HG03520 (cell line): Measurements from ENCODE around the gene APIP.

Experiments
- ATAC-seq: cut with Tn5 transposase; IDR thresholded peaks from one replicate; pipeline ENCODE4 v1.9.1; 2021; ENCODE audit warnings: mild to moderate bottlenecking, moderate library complexity; ENCODE audit not compliant: unreplicated experiment

APIP gene

DNA sequence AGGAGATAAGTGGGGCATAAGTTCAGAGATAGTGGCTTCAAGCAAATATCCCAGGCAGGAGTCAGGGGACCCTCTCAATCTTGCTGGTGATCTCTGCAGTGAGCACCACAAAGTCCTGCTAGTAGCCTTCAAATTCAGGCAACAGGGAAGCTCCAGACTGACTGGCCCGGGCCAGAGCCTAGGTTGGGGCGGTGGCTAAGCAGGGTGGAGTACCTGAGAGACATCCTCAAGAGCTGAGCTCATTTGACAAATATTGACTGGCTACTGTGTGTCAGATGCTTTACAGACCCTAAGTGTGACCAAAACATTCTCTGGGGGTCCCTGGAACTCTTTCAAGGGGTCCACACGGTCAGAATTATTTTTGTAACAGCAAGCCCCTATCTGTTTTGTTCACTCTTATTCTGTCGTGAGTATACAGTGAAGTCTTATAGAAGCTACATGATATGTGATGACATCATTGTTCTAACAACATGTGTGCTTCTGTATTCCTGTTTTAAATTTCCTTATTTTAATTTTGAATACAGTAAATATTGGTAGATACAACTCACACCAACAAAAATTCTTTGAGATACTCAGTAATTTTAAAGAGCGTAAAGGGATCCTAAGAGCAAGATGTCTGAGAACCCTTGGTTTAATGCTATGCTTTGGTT lies 71.6 kb downstream of the APIP start:
- ATAC-seq, result no peak

DNA sequence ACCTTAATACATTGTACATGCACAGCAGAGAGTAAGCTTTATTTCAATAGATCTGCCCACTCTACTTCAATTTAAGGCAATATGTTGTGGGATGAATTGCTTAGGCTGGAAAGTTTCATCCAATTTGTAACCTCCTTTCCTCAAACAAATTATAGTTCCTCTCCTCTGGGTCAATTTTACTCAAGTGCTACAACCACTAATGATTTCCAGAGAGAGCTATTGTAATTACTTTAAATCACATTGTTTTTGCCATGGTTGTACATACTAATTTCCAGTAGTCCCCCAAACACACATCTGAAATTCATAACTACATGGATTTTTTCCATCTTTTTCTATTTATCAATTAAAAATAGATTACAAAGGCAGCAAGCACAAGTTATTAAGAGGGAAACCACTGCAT lies 72.9 kb downstream of the APIP start:
- no peak for ATAC-seq

DNA sequence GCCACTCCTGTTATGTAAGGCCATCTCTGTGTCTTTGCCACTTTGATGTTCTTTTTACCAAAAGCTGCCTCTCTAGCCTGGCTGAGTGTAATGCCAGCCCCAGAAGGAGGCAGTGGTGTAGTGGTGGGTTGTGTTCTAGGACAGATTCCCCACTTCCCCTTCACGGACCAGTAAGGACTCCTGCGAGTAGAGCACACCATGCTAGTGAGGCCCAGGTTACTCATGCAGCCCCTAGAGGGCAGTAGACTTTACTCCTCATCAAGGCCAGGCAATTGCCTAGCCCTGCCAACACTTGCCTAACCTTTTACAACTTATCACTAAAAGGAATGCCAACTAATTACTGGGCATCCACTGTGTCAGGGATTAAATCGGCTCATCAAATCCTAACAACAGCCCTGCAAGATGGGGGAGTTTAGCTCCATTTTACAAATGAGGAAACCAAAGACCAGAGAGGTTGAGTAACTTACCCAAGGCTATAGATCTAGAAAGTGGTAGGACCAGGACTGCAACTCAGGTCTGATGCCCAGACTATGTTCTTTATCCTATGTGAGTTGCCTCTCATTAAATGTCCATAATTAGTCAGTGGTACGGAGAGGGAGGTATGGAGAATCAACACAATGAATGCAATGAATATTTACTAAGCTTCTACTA lies 75.3 kb downstream of the APIP start:
- ATAC-seq, result peak; percentile 78

DNA sequence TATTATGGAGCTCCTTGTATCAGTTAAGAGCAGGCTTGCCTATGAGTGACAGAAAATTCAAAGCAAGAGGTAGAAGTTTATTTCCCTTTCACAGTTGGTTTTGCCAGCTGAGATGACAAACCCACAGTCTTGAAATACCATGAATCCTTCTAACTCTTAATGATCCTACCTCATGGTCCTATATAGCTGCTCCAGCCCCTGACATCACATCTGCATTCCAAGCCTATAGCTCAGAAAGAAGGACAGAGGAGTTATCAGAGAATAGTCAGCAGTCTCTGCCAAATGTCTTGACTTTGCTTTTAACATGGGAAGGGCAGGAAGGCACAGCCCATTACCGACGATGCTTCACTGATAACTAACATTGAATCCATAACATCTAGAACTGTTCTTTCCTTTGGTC lies 76.2 kb downstream of the APIP start:
- ATAC-seq, result no peak

DNA sequence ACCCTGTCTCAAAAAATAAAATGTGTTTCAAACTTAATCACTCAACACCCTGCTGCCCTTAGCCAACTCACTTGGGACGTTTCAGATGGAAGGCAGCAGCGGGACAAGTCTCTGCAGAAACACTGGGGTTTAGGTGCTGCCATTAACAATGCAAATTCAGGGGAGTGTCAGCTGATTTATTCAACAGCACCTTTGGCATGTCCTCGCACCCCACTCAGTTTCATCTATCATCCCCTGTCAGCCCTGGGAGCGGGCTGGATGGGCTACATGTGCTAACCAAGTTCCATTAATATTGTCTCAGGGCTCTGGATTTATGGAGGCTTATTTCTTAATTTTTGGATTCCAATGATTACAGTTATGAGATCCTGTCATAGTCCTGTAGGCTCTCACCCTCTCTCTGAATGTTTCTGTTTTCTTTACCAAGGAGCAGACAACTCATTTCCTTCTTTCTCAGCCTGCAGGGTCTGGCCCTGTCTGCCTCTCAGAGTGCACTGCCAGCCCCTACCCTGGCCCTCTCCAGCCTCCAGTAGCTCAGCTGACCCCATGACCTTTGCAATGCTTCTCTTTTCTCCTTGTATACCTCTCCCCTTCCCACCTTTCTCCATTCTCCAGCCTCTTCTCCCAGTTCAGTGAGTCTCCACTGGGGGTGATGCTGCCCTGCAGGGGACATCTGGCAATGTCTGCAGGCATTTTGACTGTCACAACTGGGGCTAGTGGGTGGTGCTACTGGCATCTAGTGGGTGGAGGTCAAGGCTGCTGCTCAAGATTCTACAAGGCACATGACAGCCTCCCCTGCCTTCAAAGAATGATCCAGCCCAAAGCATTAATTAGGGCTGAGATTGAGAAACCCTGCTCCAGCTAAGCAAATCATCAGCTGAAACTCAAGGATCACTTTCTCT lies 79.0 kb downstream of the APIP start:
- no peak for ATAC-seq

DNA sequence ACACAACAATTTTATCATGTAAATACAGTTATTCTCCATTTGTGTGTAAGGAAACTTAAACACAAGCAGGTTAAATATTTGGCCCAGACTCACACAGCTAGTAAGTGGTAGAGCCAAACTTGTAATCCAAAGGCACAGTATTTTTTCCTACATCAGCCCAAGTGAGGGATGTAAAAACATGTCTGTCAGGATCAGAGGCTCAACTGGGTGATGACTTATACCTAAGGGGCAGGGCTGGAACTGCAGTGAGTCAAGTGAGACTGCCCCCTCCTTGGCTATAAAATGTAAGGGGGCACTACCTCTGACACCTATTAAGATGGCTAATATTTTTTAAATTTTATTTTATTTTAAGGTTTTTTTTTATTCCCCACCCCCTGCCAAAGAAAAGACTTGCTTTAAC lies 82.6 kb downstream of the APIP start:
- ATAC-seq, result no peak
